SIG-M5 (cell line): ENCODE results near the gene NMNAT1.
"Not testable (repeated sequence)": the region's sequence is repeated elsewhere in the genome, so short reads cannot be mapped to it uniquely, and the experiment has no call there.

Experiments used
- DNase-seq: peaks from one replicate; lab custom pipeline; 2025; lab: John Stamatoyannopoulos, UW

NMNAT1 gene

GRCh38 chr1:10020086-10020485 lies 76.8 kb downstream of the NMNAT1 start:
- DNase-seq: no peak

GRCh38 chr1:10020678-10021077 lies 77.4 kb downstream of the NMNAT1 start:
- not testable (repeated sequence) for DNase-seq

GRCh38 chr1:10021992-10022391 lies 78.7 kb downstream of the NMNAT1 start:
- not testable (repeated sequence) for DNase-seq

GRCh38 chr1:10022656-10023055 lies 79.4 kb downstream of the NMNAT1 start:
- no peak for DNase-seq

- no peak for DNase-seq
These were observed 82.1 kb downstream of the NMNAT1 start for GRCh38 chr1:10025354-10025753.

GRCh38 chr1:10027027-10027426 lies 83.8 kb downstream of the NMNAT1 start:
- no peak for DNase-seq

- not testable (repeated sequence) for DNase-seq
These were observed 85.8 kb downstream of the NMNAT1 start for GRCh38 chr1:10028956-10029500.

- DNase-seq: no peak
These were observed 88.2 kb downstream of the NMNAT1 start for GRCh38 chr1:10031461-10031860.

- DNase-seq: peak; percentile 68
These were observed 89.5 kb downstream of the NMNAT1 start, which contains the start of gene UBE4B for GRCh38 chr1:10032590-10033358. UBE4B (plus strand) TSS chr1:10032958; CDS start chr1:10033671, 713 bp downstream.

- DNase-seq: no peak
These were observed 90.1 kb downstream of the NMNAT1 start for GRCh38 chr1:10033359-10033845.
